Activated CD8-positive, alpha-beta T cell treated with anti-CD3 and anti-CD28 coated beads for 36 hours (primary cell): ENCODE results near the gene COL6A1. TPM values are rescaled to one million over a fixed set of nuclear protein-coding genes. Genes with fewer than 3 reads are reported as not detected.
A peak's percentile ranks its signal among the peaks of the same experiment; 100 is the strongest.
"Not testable (repeated sequence)": the region's sequence is repeated elsewhere in the genome, so short reads cannot be mapped to it uniquely, and the experiment has no call there.

Experiments
- ATAC-seq: fragments of 200-7000 bp; cut with Tn5 transposase; one replicate; pipeline ENCODE4 v1.10.0; 2021; ENCODE audit warnings: mild to moderate bottlenecking, moderate library complexity
- CTCF ChIA-PET: fragments of 350-600 bp; sonication (Branson Sonifier 250); formaldehyde crosslinking; loops from one replicate; lab custom pipeline; 2021; ENCODE audit warnings: antibody characterized with exemption; lab: Charles Lee
- POLR2A ChIA-PET: fragments of 350-600 bp; sonication (Branson Sonifier 250); formaldehyde crosslinking; loops from one replicate; lab custom pipeline; 2021; ENCODE audit warnings: antibody characterized with exemption; lab: Charles Lee
- DNase-seq: peaks from one replicate; pipeline ENCODE4 v3.0.0-alpha.2; 2020
- H3K27ac Mint-ChIP-seq: one replicate; pipeline ENCODE4 v1.8.0; 2021; ENCODE audit warnings: mild to moderate bottlenecking, mixed read lengths
- H3K27me3 Mint-ChIP-seq: one replicate; pipeline ENCODE4 v1.8.0; 2021; ENCODE audit warnings: mixed read lengths
- H3K36me3 Mint-ChIP-seq: one replicate; pipeline ENCODE4 v1.8.0; 2021; ENCODE audit warnings: low read depth, mixed read lengths
- H3K4me1 Mint-ChIP-seq: one replicate; pipeline ENCODE4 v1.8.0; 2021; ENCODE audit warnings: low read depth, mixed read lengths
- H3K4me3 Mint-ChIP-seq: one replicate; pipeline ENCODE4 v1.8.0; 2021; ENCODE audit warnings: mild to moderate bottlenecking, moderate library complexity, mixed read lengths
- H3K9me3 Mint-ChIP-seq: one replicate; pipeline ENCODE4 v1.8.0; 2021; ENCODE audit warnings: mixed read lengths
- intact Hi-C: fragments of 100-400 bp; cut with micrococcal nuclease; formaldehyde crosslinking; loops from one replicate; pipeline ENCODE4 v1.10.0; 2022
- total RNA-seq, 2 experiments: library from RNA; stranded (reverse); gene quantifications; one replicate each; pipeline ENCODE4 v1.2.3, GENCODE V29; 2021
- TF ChIP-seq, protein P1 (sequence below): fragments of 200-600 bp; IDR thresholded peaks from one replicate; pipeline ENCODE4 v1.8.0; 2022; ENCODE audit warnings: antibody characterized with exemption, mild to moderate bottlenecking

The COL6A1 gene
- total RNA-seq, 2 experiments from 2014 or later, result 4.1 to 5.2 TPM

DNA sequence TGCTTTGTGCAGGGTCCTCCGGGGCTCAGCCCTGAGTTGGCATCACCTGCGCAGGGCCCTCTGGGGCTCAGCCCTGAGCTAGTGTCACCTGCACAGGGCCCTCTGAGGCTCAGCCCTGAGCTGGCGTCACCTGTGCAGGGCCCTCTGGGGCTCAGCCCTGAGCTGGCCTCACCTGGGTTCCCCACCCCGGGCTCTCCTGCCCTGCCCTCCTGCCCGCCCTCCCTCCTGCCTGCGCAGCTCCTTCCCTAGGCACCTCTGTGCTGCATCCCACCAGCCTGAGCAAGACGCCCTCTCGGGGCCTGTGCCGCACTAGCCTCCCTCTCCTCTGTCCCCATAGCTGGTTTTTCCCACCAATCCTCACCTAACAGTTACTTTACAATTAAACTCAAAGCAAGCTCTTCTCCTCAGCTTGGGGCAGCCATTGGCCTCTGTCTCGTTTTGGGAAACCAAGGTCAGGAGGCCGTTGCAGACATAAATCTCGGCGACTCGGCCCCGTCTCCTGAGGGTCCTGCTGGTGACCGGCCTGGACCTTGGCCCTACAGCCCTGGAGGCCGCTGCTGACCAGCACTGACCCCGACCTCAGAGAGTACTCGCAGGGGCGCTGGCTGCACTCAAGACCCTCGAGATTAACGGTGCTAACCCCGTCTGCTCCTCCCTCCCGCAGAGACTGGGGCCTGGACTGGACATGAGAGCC is 22.7 kb downstream of the COL6A1 start:
- Mint-ChIP-seq H3K9me3 (peaks cover 3% of the 10 kb centered on the region), H3K4me1 (no peaks in the 10 kb centered on the region), H3K27me3 (no peaks in the 10 kb centered on the region), H3K27ac (no peak overlapping the region), H3K4me3 (no peak overlapping the region), H3K36me3 (no peaks in the 10 kb centered on the region)
- ATAC-seq (no peak), DNase-seq (peak; percentile 1)
- TF ChIP-seq, protein P1, sequence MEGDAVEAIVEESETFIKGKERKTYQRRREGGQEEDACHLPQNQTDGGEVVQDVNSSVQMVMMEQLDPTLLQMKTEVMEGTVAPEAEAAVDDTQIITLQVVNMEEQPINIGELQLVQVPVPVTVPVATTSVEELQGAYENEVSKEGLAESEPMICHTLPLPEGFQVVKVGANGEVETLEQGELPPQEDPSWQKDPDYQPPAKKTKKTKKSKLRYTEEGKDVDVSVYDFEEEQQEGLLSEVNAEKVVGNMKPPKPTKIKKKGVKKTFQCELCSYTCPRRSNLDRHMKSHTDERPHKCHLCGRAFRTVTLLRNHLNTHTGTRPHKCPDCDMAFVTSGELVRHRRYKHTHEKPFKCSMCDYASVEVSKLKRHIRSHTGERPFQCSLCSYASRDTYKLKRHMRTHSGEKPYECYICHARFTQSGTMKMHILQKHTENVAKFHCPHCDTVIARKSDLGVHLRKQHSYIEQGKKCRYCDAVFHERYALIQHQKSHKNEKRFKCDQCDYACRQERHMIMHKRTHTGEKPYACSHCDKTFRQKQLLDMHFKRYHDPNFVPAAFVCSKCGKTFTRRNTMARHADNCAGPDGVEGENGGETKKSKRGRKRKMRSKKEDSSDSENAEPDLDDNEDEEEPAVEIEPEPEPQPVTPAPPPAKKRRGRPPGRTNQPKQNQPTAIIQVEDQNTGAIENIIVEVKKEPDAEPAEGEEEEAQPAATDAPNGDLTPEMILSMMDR, result no peak
- POLR2A ChIA-PET, result no interaction called here
- intact Hi-C loops, result no loop called here
- CTCF ChIA-PET, result no interaction called here

GRCh38 chr21:46005081-46005480 is 23.5 kb downstream of the COL6A1 start:
- ATAC-seq, result no peak
- ChIA-PET POLR2A (no interaction called here), CTCF (no interaction called here)
- no peak for DNase-seq
- H3K4me1 Mint-ChIP-seq, result no peaks in the 10 kb centered on the region
- no peak overlapping the region for H3K4me3 Mint-ChIP-seq
- H3K27ac Mint-ChIP-seq, result no peak overlapping the region
- H3K27me3 Mint-ChIP-seq, result no peaks in the 10 kb centered on the region
- H3K9me3 Mint-ChIP-seq, result peaks cover 3% of the 10 kb centered on the region
- TF ChIP-seq, protein P1, result no peak
- H3K36me3 Mint-ChIP-seq, result no peaks in the 10 kb centered on the region
- intact Hi-C loops, result no loop called here

GRCh38 chr21:46005481-46005881 is 23.9 kb downstream of the COL6A1 start:
- intact Hi-C loops, result no loop called here
- TF ChIP-seq, protein P1, result no peak
- CTCF ChIA-PET, result no interaction called here
- no peak overlapping the region for H3K4me3 Mint-ChIP-seq
- peaks cover 3% of the 10 kb centered on the region for H3K9me3 Mint-ChIP-seq
- H3K36me3 Mint-ChIP-seq, result no peaks in the 10 kb centered on the region
- no peaks in the 10 kb centered on the region for H3K4me1 Mint-ChIP-seq
- ATAC-seq (no peak), DNase-seq (no peak)
- H3K27me3 Mint-ChIP-seq, result no peaks in the 10 kb centered on the region
- H3K27ac Mint-ChIP-seq, result no peak overlapping the region
- POLR2A ChIA-PET, result no interaction called here

DNA sequence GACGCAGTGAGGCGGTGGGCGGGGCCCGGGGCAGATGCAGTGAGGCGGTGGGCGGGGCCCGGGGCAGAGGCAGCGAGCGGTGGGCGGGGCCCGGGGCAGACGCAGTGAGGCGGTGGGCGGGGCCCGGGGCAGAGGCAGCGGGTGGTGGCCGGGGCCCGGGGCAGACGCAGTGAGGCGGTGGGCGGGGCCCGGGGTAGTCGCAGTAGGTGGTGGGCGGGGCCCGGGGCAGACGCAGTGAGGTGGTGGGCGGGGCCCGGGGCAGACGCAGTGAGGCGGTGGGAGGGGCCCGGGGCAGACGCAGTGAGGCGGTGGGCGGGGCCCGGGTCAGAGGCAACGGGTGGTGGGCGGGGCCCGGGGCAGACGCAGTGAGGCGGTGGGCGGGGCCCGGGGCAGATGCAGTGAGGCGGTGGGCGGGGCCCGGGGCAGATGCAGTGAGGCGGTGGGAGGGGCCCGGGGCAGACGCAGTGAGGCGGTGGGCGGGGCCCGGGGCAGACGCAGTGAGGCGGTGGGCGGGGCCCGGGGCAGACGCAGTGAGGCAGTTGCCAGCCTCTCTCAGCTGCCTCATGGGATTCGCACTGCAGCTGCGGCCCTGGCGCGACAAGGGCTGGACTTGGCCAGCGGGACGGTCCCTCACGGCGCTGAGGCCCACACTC is 24.4 kb downstream of the COL6A1 start:
- peak; percentile 1 for DNase-seq
- intact Hi-C loops, H3K36me3 Mint-ChIP-seq, H3K27me3 Mint-ChIP-seq, H3K4me3 Mint-ChIP-seq, CTCF ChIA-PET, H3K9me3 Mint-ChIP-seq, H3K4me1 Mint-ChIP-seq, POLR2A ChIA-PET, ATAC-seq, H3K27ac Mint-ChIP-seq: not testable (repeated sequence)

DNA sequence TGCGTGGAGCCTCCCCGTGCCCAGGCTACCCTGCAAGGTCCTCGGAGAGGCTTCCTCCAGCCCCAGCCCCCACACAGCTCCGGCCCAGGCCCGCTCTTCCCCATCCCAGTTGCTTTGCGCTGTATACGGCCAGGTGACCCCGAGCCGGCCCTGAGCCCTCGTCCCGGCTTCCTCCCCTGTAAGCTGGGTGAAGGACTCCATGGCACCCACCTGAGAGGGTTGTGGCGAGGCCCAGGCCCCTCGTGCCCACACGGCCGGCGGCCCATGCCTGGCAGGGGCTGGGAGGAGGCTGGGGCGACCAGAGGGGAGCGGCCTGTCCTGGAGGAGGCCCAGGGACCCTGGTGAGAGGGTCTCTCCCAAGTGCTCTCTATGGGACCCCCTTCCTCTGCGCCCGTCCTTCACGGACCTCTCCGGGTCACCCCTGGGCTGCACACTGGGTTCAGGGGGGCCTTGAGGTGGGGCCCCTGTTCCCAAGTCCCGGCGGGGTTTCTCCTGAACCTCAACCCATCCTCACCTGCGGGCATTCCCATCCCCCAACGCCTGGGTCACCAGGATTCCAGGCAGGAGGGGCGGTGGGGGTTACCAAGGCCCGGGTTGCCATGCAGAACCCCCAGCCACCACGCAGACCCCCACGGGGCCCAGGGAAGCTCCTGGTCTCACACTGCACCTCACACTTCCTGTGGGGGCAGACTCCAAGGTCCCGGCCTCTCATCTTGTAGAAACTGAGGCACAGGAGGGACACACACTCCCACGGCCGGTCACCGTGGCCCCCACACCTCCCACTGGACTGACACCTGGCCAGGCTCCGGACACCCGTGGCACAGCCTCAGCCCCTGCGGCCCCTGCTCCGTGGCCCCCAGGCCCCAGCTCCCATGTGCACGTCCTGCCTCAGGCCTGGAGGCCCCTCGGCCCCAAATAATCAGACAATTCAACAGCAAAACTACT is 25.2 kb downstream of the COL6A1 start:
- ChIA-PET CTCF (no interaction called here), POLR2A (no interaction called here)
- ATAC-seq (no peak), DNase-seq (peak; percentile 1)
- Mint-ChIP-seq H3K27ac (no peak overlapping the region), H3K36me3 (no peaks in the 10 kb centered on the region), H3K4me1 (no peaks in the 10 kb centered on the region), H3K27me3 (peaks cover 3% of the 10 kb centered on the region), H3K9me3 (peaks cover 3% of the 10 kb centered on the region), H3K4me3 (no peak overlapping the region)
- TF ChIP-seq, protein P1, result no peak
- intact Hi-C loops, result no loop called here
